ENCODE results near the gene PRKAG2.
A peak's percentile ranks its signal among the peaks of the same experiment; 100 is the strongest.

The PRKAG2 gene

GRCh38 chr7:151866028-151866427 is 10.9 kb downstream of the PRKAG2 start:
- no peak for DNase-seq (ENCODE audit: low spot score)

- no peak for DNase-seq (ENCODE audit: low spot score)
Observed at GRCh38 chr7:151865070-151865670, 11.7 kb downstream of the PRKAG2 start.

DNA sequence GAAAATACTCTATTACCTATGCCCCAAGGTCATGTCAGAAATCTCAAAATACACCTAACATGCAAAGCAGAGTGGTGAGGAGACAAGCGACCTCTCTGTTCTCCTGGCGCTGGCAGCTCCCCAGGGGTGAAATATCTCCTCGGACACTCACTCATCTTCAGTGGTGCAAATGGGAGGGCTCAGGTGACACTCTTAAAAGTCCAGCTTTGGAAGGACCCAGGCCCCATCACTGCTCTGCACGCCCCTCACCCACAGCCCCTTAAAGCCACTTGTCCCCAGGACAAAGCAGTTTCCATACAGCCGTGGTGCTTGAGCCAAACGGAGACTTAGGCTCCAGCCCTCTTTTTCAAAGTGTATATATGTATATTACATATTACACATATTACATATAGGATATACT is 12.4 kb downstream of the PRKAG2 start:
- DNase-seq (ENCODE audit: low spot score) = no peak

GRCh38 chr7:151864081-151864480 is 12.8 kb downstream of the PRKAG2 start:
- no peak for DNase-seq (ENCODE audit: low spot score)

GRCh38 chr7:151863386-151864079 is 13.4 kb downstream of the PRKAG2 start:
- DNase-seq (ENCODE audit: low spot score) = peak; percentile 43

- DNase-seq (ENCODE audit: low spot score) = no peak
Observed at GRCh38 chr7:151862606-151863381, 14.1 kb downstream of the PRKAG2 start.

DNA sequence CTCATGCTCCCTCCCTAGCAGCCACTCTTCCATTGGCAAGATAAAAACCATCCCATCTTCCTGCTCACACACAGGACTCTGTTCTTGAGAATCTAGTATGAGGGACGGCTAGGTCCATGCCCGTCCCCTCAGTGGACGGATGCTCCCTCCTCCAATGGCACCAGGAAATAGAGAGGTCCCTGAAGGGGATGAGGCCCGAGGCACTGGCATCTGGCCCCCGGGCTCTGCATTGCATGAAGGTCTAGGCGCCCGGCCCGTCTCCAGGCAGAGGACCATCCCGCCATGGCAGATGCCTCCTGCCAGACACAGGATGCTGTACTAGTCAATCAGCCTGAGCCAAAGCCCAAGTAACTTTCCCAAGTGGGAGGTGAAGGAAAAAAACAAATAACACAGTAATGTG is 15.0 kb downstream of the PRKAG2 start:
- DNase-seq (ENCODE audit: low spot score) = no peak

- no peak for DNase-seq (ENCODE audit: low spot score)
Observed at GRCh38 chr7:151860771-151861170, 16.1 kb downstream of the PRKAG2 start.

GRCh38 chr7:151859948-151860685 is 16.8 kb downstream of the PRKAG2 start:
- DNase-seq (ENCODE audit: low spot score) = no peak

DNA sequence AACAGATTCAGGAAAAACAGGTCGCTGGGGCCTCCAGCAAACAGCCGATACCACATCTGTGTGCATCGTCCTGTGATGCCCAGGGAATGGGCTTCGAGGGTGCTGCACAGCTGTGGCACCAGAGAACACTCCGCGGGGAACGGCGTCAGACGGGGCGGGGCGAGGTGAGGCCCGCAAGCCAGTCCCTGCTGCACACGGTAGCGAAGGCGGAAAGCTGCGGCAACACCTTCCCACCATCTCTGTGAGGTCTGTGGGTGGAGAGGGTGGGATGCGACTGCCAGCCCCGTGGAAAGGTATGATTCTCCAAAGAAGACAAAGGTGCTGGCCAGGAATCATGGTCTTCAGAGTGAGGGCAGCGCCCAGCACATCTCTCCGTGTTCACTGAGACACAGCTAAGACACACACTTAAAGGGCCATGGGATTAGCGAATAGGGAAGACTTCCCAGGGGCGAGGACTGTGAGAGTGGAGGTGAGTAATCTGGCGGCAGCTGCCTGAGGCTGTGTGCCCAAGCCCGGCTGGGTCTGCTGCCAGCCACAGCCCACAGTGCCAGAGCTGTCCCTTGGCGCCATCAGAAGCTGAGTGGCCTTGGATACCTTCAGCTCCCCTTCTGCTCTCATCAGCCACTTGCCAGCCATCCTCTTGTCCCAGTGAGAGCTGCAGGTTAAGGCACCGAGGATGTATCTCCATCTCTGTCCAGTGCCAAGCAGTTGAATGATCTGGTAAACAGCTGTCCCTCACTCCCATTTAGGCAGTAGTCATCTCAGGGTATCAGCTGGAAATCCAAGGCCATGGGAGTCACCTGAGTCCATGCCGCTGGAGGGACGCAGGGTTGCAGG is 17.6 kb downstream of the PRKAG2 start:
- DNase-seq (ENCODE audit: low spot score) = no peak

DNA sequence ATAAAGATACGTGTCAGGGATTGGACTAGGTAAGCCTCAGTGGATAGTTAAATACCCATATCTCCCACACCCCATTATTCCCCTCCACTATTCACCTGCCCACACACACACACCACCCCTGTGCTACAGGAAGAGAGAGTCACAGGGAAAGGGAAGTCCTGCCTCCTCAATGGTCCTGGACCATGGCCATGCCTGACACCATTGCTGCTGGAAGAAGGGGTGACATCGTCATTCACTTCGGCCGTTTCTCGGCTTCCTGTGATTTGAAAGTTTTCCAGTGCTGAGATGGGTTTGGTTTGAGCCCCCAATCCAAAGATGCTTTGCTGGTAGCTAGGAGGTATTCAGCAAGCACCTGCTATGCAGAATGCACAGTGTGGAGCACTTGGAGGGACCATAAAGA is 18.5 kb downstream of the PRKAG2 start:
- DNase-seq (ENCODE audit: low spot score) = no peak

DNA sequence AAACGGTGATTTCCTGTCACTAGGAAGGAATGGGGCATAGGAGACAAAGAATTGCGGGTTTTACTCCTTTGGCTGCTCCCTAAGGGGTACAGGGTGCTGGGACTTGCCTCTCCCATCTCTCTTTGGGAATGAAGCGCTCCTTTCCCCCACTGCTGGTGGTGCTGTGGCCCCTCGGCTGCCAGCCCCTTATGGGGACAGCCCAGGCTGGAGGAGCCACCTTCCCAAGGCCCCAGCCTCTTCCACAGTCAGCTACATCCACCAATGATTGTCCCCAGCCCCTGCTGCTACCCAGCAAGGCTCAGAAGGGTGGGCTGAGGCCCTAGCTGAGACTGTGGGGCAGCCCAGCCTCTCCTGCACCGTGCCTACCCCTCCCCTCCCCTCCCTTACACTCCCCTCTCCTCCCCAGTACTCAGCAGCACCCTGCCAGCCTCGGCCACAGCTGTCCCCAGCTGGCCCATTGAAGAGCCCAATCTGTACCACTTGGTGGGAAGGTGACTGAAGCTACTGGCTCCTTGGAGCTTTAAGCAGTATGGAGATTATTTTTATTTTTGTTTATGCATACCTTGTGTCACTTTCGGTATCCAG is 19.0 kb downstream of the PRKAG2 start:
- DNase-seq (ENCODE audit: low spot score) = no peak

DNA sequence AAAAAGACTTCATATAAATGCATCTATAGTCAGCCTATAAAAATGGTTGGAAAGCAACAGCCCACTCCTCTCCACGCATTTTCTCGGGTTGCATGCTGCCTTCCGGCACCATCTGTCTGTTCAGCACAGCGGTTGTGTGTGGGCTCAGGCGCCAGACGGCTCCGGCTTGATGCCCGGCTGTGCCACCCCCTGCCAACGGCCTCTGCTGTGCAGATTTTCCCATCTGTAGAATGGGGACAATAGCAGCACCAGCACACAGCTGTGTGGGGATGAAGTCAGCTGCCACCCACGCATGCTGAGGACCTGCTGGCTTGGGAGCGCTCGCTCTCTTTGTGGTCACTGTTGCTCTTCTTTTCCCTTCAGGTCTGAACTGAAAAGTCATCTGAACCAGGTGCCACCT is 19.5 kb downstream of the PRKAG2 start:
- no peak for DNase-seq (ENCODE audit: low spot score)

DNA sequence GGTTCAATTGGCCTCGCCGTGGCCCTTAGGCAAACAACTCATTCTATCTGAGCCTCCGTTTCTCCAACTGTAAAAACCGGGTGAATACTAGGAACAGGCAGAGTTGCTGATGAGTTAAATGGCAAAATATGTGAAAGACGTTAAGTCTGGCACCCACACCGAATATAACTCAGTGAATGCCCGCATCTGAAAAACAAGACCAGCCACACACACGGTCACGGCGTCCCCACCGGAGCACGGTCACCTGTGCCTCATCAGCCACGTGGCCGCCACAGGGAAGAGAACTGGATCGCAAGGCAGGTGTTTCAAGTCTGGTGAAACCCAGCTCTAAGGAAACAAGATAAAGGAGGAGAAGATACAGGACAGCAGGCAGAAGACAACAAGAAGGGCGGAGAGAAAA is 20.4 kb downstream of the PRKAG2 start:
- no peak for DNase-seq (ENCODE audit: low spot score)

GRCh38 chr7:151856098-151856497 is 20.8 kb downstream of the PRKAG2 start:
- DNase-seq (ENCODE audit: low spot score) = no peak

GRCh38 chr7:151854720-151855071 is 22.2 kb downstream of the PRKAG2 start:
- no peak for DNase-seq (ENCODE audit: low spot score)

GRCh38 chr7:151853896-151854719 is 22.8 kb downstream of the PRKAG2 start:
- no peak for DNase-seq (ENCODE audit: low spot score)

- no peak for DNase-seq (ENCODE audit: low spot score)
Observed at GRCh38 chr7:151852486-151853396, 24.2 kb downstream of the PRKAG2 start.

DNA sequence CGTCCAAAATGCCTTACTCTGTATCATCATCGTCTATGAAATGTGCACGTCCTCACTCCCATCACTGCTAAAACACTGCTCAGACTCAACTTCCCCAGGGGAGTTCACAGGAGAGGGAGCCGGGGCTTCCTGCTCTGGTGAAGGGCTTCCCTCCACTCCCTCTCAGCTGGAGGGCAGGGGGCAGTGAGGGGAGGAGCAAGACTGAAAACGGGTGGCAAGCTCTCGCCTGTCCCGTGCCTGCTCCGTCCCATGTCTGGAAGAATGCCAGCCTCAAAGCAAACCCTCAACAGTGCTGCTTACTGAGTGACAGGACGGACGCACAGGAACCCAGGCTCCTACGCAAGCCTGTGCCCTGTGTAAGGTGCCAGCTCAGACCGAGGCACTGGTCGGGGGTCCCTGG is 25.1 kb downstream of the PRKAG2 start:
- DNase-seq (ENCODE audit: low spot score) = no peak

Measured in SK-N-DZ (cell line).